H9 (cell line): Measurements from ENCODE around the gene CHMP2A. TPM values are rescaled to one million over a fixed set of nuclear protein-coding genes. Genes with fewer than 3 reads are reported as not detected.

ENCODE experiments used
- DNase-seq: peaks from one replicate; pipeline ENCODE4 v3.0.0-alpha.2; 2017
- H2AFZ ChIP-seq: one replicate; pipeline ENCODE4 v1.6.1; 2013; ENCODE audit warnings: mild to moderate bottlenecking, low read length, control low read depth, moderate library complexity
- H2AK5ac ChIP-seq: 2 replicates; pipeline ENCODE4 v1.6.1; 2013; ENCODE audit warnings: low read length, control low read depth, mixed read lengths; ENCODE audit not compliant: insufficient read length
- H2BK120ac ChIP-seq: one replicate; pipeline ENCODE4 v1.6.1; 2013; ENCODE audit warnings: low read depth, mild to moderate bottlenecking, low read length, control low read depth, inconsistent platforms; ENCODE audit not compliant: poor library complexity, severe bottlenecking
- H2BK12ac ChIP-seq: 2 replicates; pipeline ENCODE4 v1.6.1; 2013; ENCODE audit warnings: low read length, control low read depth, mixed read lengths, low read depth; ENCODE audit not compliant: insufficient read length
- H2BK15ac ChIP-seq: 2 replicates; pipeline ENCODE4 v1.6.1; 2013; ENCODE audit warnings: low read depth, low read length, control low read depth
- H2BK20ac ChIP-seq: one replicate; pipeline ENCODE4 v1.6.1; 2013; ENCODE audit warnings: low read depth, mild to moderate bottlenecking, low read length, control low read depth, inconsistent platforms; ENCODE audit not compliant: poor library complexity, severe bottlenecking
- H2BK5ac ChIP-seq: 2 replicates; pipeline ENCODE4 v1.6.1; 2013; ENCODE audit warnings: low read length, control low read depth, mixed read lengths; ENCODE audit not compliant: insufficient read length
- H3K14ac ChIP-seq: 2 replicates; pipeline ENCODE4 v1.6.1; 2013; ENCODE audit warnings: low read length, control low read depth; ENCODE audit not compliant: insufficient read depth
- H3K18ac ChIP-seq: 2 replicates; pipeline ENCODE4 v1.6.1; 2013; ENCODE audit warnings: low read depth, mild to moderate bottlenecking, mixed read lengths, low read length, control low read depth; ENCODE audit not compliant: insufficient read length
- H3K23ac ChIP-seq: 2 replicates; pipeline ENCODE4 v1.6.1; 2013; ENCODE audit warnings: low read length, control low read depth, mixed read lengths, low read depth; ENCODE audit not compliant: insufficient read length
- H3K23me2 ChIP-seq: 2 replicates; pipeline ENCODE4 v1.6.1; 2013; ENCODE audit warnings: low read depth, mild to moderate bottlenecking, mixed read lengths, low read length, control low read depth; ENCODE audit not compliant: insufficient read length, poor library complexity, severe bottlenecking
- H3K27ac ChIP-seq: 2 replicates; pipeline ENCODE4 v1.5.1; 2013; ENCODE audit warnings: low read length, control low read depth, mixed read lengths, low read depth; ENCODE audit not compliant: insufficient read length
- H3K27me3 ChIP-seq: 2 replicates; pipeline ENCODE4 v1.6.1; 2013; ENCODE audit warnings: low read length, control low read depth, inconsistent platforms; ENCODE audit not compliant: insufficient read depth
- H3K4ac ChIP-seq: 2 replicates; pipeline ENCODE4 v1.6.1; 2013; ENCODE audit warnings: low read depth, mild to moderate bottlenecking, control low read depth, inconsistent platforms, low read length, moderate library complexity
- H3K4me1 ChIP-seq: 2 replicates; pipeline ENCODE4 v1.6.1; 2013; ENCODE audit warnings: low read length, control low read depth, inconsistent platforms; ENCODE audit not compliant: insufficient read depth
- H3K4me2 ChIP-seq: 2 replicates; pipeline ENCODE4 v1.6.1; 2013; ENCODE audit warnings: low read length, control low read depth, mixed read lengths; ENCODE audit not compliant: insufficient read length, insufficient read depth
- H3K56ac ChIP-seq: 2 replicates; pipeline ENCODE4 v1.6.1; 2013; ENCODE audit warnings: low read depth, mild to moderate bottlenecking, mixed read lengths, low read length, control low read depth; ENCODE audit not compliant: insufficient read length
- H3K79me1 ChIP-seq: 2 replicates; pipeline ENCODE4 v1.6.1; 2013; ENCODE audit warnings: low read depth, mild to moderate bottlenecking, moderate library complexity, low read length, control low read depth, inconsistent platforms; ENCODE audit not compliant: insufficient read depth, poor library complexity, severe bottlenecking
- H3K79me2 ChIP-seq: 2 replicates; pipeline ENCODE4 v1.6.1; 2013; ENCODE audit warnings: low read length, control low read depth, inconsistent platforms; ENCODE audit not compliant: insufficient read depth
- H3K9ac ChIP-seq: 2 replicates; pipeline ENCODE4 v1.6.1; 2013; ENCODE audit warnings: low read length, control low read depth, mixed read lengths; ENCODE audit not compliant: insufficient read length; ENCODE audit errors: extremely low read depth
- H3K9me3 ChIP-seq: one replicate; pipeline ENCODE4 v1.6.1; 2013; ENCODE audit warnings: low read depth, low read length, inconsistent platforms; ENCODE audit not compliant: control insufficient read depth
- H3T11ph ChIP-seq: one replicate; pipeline ENCODE4 v1.6.1; 2013; ENCODE audit warnings: mild to moderate bottlenecking, low read length, control low read depth, inconsistent platforms
- H4K20me1 ChIP-seq: one replicate; pipeline ENCODE4 v1.6.1; 2013; ENCODE audit not compliant: control insufficient read depth, insufficient read length, insufficient read depth
- H4K5ac ChIP-seq: 2 replicates; pipeline ENCODE4 v1.6.1; 2013; ENCODE audit warnings: low read depth, mild to moderate bottlenecking, mixed read lengths, low read length, control low read depth; ENCODE audit not compliant: insufficient read length
- H4K8ac ChIP-seq: replicated peaks from 2 replicates; pipeline ENCODE4 v1.6.1; 2013; ENCODE audit warnings: low read length, control low read depth, mixed read lengths, low read depth; ENCODE audit not compliant: insufficient read length
- H4K91ac ChIP-seq: 2 replicates; pipeline ENCODE4 v1.6.1; 2013; ENCODE audit warnings: low read depth, mild to moderate bottlenecking, moderate library complexity, mixed read lengths, low read length, control low read depth; ENCODE audit not compliant: insufficient read length
- H3K27ac Mint-ChIP-seq, 3 experiments: 2 replicates in 2 of 3; 3 replicates in 1 of 3; pipeline ENCODE4 v1.8.0; 2020 to 2021; ENCODE audit warnings: mixed read lengths in 3 of 3, mild to moderate bottlenecking in 1 of 3, moderate library complexity in 1 of 3
- H3K27me3 Mint-ChIP-seq: 2 replicates; pipeline ENCODE4 v1.8.0; 2021; ENCODE audit warnings: low read depth, mild to moderate bottlenecking, moderate library complexity, mixed read lengths
- H3K36me3 Mint-ChIP-seq, 3 experiments: 2 replicates in 2 of 3; 3 replicates in 1 of 3; pipeline ENCODE4 v1.8.0; 2020 to 2021; ENCODE audit warnings: low read depth in 3 of 3, mixed read lengths in 3 of 3; ENCODE audit not compliant: insufficient read depth in 1 of 3
- H3K4me1 Mint-ChIP-seq, 2 experiments: 2 replicates each; pipeline ENCODE4 v1.8.0; 2020; ENCODE audit warnings: mixed read lengths in 2 of 2
- H3K4me3 Mint-ChIP-seq, 2 experiments: 2 replicates in 1 of 2; 3 replicates in 1 of 2; pipeline ENCODE4 v1.8.0; 2020 to 2021; ENCODE audit warnings: mild to moderate bottlenecking in 2 of 2, mixed read lengths in 2 of 2, moderate library complexity in 1 of 2
- H3K9me3 Mint-ChIP-seq, 2 experiments: 2 replicates in 1 of 2; 3 replicates in 1 of 2; pipeline ENCODE4 v1.8.0; 2020; ENCODE audit warnings: mild to moderate bottlenecking in 2 of 2, mixed read lengths in 2 of 2, moderate library complexity in 1 of 2
- CTCF ChIP-seq: fragments of 200-600 bp; sonication (generic); conservative IDR thresholded peaks from 3 replicates; pipeline ENCODE4 v1.8.0; 2021; ENCODE audit warnings: antibody characterized with exemption, mild to moderate bottlenecking
- WGBS: extraction: QIAGEN DNeasy Blood & Tissue Kit; methylation state at CpG from one replicate; pipeline ENCODE4 v1.1.7; 2013; ENCODE audit warnings: missing lambda C conversion rate, low lambda C conversion rate, mixed read lengths; ENCODE audit not compliant: insufficient read length; ENCODE audit errors: extremely low coverage; 5-methylcytosine and 5-hydroxymethylcytosine counted together
- total RNA-seq: library from RNA; stranded (reverse); gene quantifications from 2 replicates; pipeline ENCODE4 v1.2.1, GENCODE V29; 2021

The CHMP2A gene
- total RNA-seq, 1 experiment from 2014 or later, result 109 TPM

- Mint-ChIP-seq H3K27ac (no peak overlapping the region; a peak in 1 of 7 replicates), H3K9me3 (no peaks in the 10 kb centered on the region; a peak in 1 of 5 replicates), H3K27me3 (peaks cover 2% of the 10 kb centered on the region; the same call in 1 of the 2 replicates), H3K4me1 (peaks cover 16 to 21% of the 10 kb centered on the region in 2 experiments), H3K4me3 (no peak overlapping the region; a peak in 1 of 5 replicates), H3K36me3 (peaks cover 0 to 29% (median 18%) of the 10 kb centered on the region in 3 experiments; a peak in 5 of 7 replicates)
- Histone ChIP-seq H3K56ac (no peak overlapping the region), H3K9ac (no peak overlapping the region), H2BK12ac (no peak overlapping the region), H3K4me1 (no peaks in the 10 kb centered on the region; the same call in 1 of the 2 replicates), H3K4ac (no peak overlapping the region), H3K4me2 (no peak overlapping the region), H2AK5ac (no peak overlapping the region), H3K18ac (no peak overlapping the region), H3K23me2 (peaks cover 8% of the 10 kb centered on the region), H3K27me3 (no peaks in the 10 kb centered on the region), H3K79me2 (no peaks in the 10 kb centered on the region), H4K8ac (no peak overlapping the region), H2AFZ (no peak overlapping the region), H3K9me3 (no peaks in the 10 kb centered on the region), H2BK5ac (no peak overlapping the region), H4K5ac (no peak overlapping the region), H2BK120ac (no peak overlapping the region), H3T11ph (no peak overlapping the region), H3K23ac (no peak overlapping the region), H3K14ac (no peak overlapping the region), H4K20me1 (no peaks in the 10 kb centered on the region), H4K91ac (no peak overlapping the region), H3K27ac (no peak overlapping the region), H3K79me1 (no peaks in the 10 kb centered on the region), H2BK15ac (no peak overlapping the region), H2BK20ac (no peak overlapping the region)
- no peak for TF ChIP-seq CTCF
- no peak for DNase-seq
- no CpG with 5 or more reads among the region's 25 CpGs for WGBS
Observed at GRCh38 chr19:58570770-58571574, 16.1 kb upstream of the CHMP2A start.
